T-cell (primary cell): ENCODE measurements around the gene DNM1L. TPM values are rescaled to one million over a fixed set of nuclear protein-coding genes. Genes with fewer than 3 reads are reported as not detected.

Experiments
- ATAC-seq, 4 experiments: fragments of 200-7000 bp in 3 of 4; fragments of 150-1000 bp in 1 of 4; cut with Tn5 transposase; replicated peaks in 1 of 4; 1 replicate in 3 of 4; 2 replicates in 1 of 4; pipeline ENCODE4 v1.10.0; 2021; ENCODE audit warnings: moderate library complexity in 3 of 4, mild to moderate bottlenecking in 2 of 4, moderate number of reproducible peaks in 1 of 4
- CTCF ChIA-PET, 2 donors: fragments of 300-600 bp; sonication (Branson Sonifier 250); formaldehyde crosslinking; loops; one replicate each; lab custom pipeline; 2022; ENCODE audit warnings: antibody characterized with exemption in 2 of 2; lab: Charles Lee
- POLR2A ChIA-PET, 2 donors: fragments of 300-600 bp; sonication (Branson Sonifier 250); formaldehyde crosslinking; loops; one replicate each; lab custom pipeline; 2022; ENCODE audit warnings: antibody characterized with exemption in 2 of 2; lab: Charles Lee
- DNase-seq, 35 experiments: peaks; one replicate each; pipeline versions ENCODE4 v3.0.0 to v3.0.0-alpha.2; 2013 to 2023
- H3K27ac ChIP-seq: one replicate; pipeline ENCODE4 v1.5.1; 2013; ENCODE audit warnings: low read length
- H3K27me3 ChIP-seq, 2 experiments: replicated peaks in 1 of 2; 1 replicate in 1 of 2; 2 replicates in 1 of 2; pipeline versions ENCODE4 v1.6.1 to v1.7.0; 2013; ENCODE audit warnings: low read length in 1 of 2, mixed read lengths in 1 of 2; ENCODE audit not compliant: control insufficient read depth in 2 of 2, insufficient read depth in 2 of 2; ENCODE audit errors: extremely low read depth in 1 of 2
- H3K36me3 ChIP-seq, 2 donors: 1 replicate in 1 of 2; 2 replicates in 1 of 2; pipeline versions ENCODE4 v1.6.1 to v1.7.0; 2013; ENCODE audit warnings: low read length in 1 of 2; ENCODE audit not compliant: control insufficient read depth in 2 of 2, insufficient read depth in 1 of 2; ENCODE audit errors: extremely low read depth in 1 of 2
- H3K4me1 ChIP-seq, 2 experiments: 1 replicate in 1 of 2; 2 replicates in 1 of 2; pipeline versions ENCODE4 v1.6.1 to v1.7.0; 2013; ENCODE audit warnings: low read length in 2 of 2, mixed read lengths in 1 of 2; ENCODE audit not compliant: insufficient read depth in 2 of 2, control insufficient read depth in 1 of 2; ENCODE audit errors: extremely low read depth in 1 of 2
- H3K4me3 ChIP-seq, 2 donors: 1 replicate in 1 of 2; 2 replicates in 1 of 2; pipeline versions ENCODE4 v1.5.1 to v1.7.0; 2013; ENCODE audit warnings: mild to moderate bottlenecking in 2 of 2, low read length in 1 of 2, moderate library complexity in 1 of 2; ENCODE audit not compliant: control insufficient read depth in 1 of 2; ENCODE audit errors: extremely low read depth in 1 of 2
- H3K9me3 ChIP-seq: 2 replicates; pipeline ENCODE4 v1.7.0; 2013
- H3K27ac Mint-ChIP-seq, 2 donors: one replicate each; pipeline ENCODE4 v1.8.0; 2020 to 2021; ENCODE audit warnings: mild to moderate bottlenecking in 2 of 2, mixed read lengths in 2 of 2
- H3K27me3 Mint-ChIP-seq, 2 donors: one replicate each; pipeline ENCODE4 v1.8.0; 2021 to 2022; ENCODE audit warnings: mixed read lengths in 2 of 2
- H3K36me3 Mint-ChIP-seq: one replicate; pipeline ENCODE4 v1.8.0; 2021; ENCODE audit warnings: mixed read lengths
- H3K4me1 Mint-ChIP-seq, 3 donors: one replicate each; pipeline ENCODE4 v1.8.0; 2020 to 2022; ENCODE audit warnings: mixed read lengths in 3 of 3, mild to moderate bottlenecking in 1 of 3
- H3K4me3 Mint-ChIP-seq, 3 donors: one replicate each; pipeline ENCODE4 v1.8.0; 2020 to 2022; ENCODE audit warnings: mild to moderate bottlenecking in 3 of 3, mixed read lengths in 3 of 3, moderate library complexity in 3 of 3
- H3K9me3 Mint-ChIP-seq, 3 donors: one replicate each; pipeline ENCODE4 v1.8.0; 2020 to 2022; ENCODE audit warnings: mixed read lengths in 3 of 3
- WGBS: methylation state at CpG from one replicate; pipeline ENCODE4 v1.1.5; 2013; ENCODE audit warnings: missing lambda C conversion rate; ENCODE audit not compliant: insufficient coverage; 5-methylcytosine and 5-hydroxymethylcytosine counted together
- total RNA-seq, 35 experiments: library from RNA in 6 of 35; stranded (reverse) in 6 of 35; fragments of 120-200 nt in 1 of 35; gene quantifications; one replicate each; pipeline versions ENCODE4 v1.2.1 to v1.2.4 and lab custom pipeline; 2013 to 2026

The DNM1L gene
- total RNA-seq, 5 donors from 2014 or later (not counting 1 experiment from before 2014, with no cell fraction given): 44.4 to 65.9 (median 48.3) TPM

DNA sequence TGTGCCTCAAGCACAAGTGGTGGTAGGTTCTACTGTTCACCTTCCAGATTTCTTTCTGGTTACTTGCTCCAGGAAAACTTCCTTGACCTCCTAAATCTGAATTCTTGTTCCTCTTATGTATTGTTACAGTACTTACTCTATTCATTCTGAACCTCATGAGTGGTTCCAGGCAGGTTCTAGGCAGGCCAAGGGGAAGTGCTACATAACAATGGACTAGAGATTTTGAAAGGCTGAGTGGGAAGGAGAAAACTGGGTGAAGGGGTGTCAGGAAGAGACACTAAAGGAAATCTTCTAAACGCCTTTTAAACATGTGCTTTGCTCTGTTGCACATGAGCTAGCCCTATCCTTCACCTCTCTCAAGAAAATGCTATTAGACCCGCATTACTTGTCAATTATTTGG is 75.0 kb downstream of the DNM1L start:
- no peaks in the 10 kb centered on the region for H3K9me3 Mint-ChIP-seq
- POLR2A ChIA-PET: interaction anchor here (0.5 to 1.3 kb wide), 4 partner anchors 75 to 1268 kb away, joined by 5 to 14 read pairs (median 6); partner anchors contain the start of gene DNM1L (in 1 of the 2)
- Histone ChIP-seq H3K36me3 (peaks cover 15 to 36% of the 10 kb centered on the region in 2 donors), H3K27ac (peak overlapping the region; percentile 0), H3K4me1 (peaks cover 10 to 13% of the 10 kb centered on the region in 2 experiments), H3K27me3 (no peaks in the 10 kb centered on the region), H3K9me3 (no peaks in the 10 kb centered on the region), H3K4me3 (peak overlapping the region in 1 of 2 donors; percentile 97)
- peak overlapping the region; percentile 66 to 96 (median 86) for H3K4me3 Mint-ChIP-seq
- H3K27me3 Mint-ChIP-seq: no peaks in the 10 kb centered on the region
- H3K27ac Mint-ChIP-seq: peak overlapping the region; percentile 51 to 93
- no peak for DNase-seq
- H3K4me1 Mint-ChIP-seq: peaks cover 18 to 30% (median 21%) of the 10 kb centered on the region in 3 donors
- WGBS: no CpG with 5 or more reads among the region's 2 CpGs
- peaks cover 29% of the 10 kb centered on the region for H3K36me3 Mint-ChIP-seq
- ATAC-seq: no peak
- CTCF ChIA-PET: interaction anchor here (0.7 to 3.0 kb wide), 8 partner anchors 32 to 1268 kb away, joined by 3 to 45 read pairs (median 10); partner anchors contain the start of gene ALG10 (in 1 of the 2)

DNA sequence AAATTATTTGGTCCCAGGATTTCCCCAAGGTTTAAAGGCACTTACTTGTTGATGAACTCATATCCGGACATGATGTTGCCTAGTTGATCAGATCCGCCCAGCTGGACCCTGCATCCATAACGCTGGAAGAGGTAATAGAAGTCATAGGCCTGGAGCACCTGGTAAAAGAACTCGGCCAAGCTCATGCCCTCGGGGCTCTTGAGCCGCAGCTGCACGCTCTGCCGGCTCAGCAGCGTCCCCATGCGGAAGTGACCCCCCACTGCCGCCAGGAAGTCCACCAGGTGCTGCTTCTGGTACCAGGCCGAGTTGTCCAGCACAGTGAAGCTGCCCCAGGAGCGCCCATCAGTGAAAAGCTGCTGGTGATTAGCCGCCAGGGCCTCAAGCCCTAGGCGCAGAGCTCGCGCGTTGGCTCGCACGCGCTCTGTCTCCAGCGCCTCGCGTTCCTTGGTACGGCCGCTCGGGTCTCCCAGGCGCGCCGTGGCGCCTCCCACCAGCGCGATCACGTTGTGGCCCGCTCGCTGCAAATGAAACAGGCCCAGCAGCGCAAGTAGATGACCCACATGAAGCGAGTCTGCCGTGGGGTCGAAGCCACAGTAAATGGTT is 76.1 kb downstream of the DNM1L start:
- Histone ChIP-seq H3K27ac (peak overlapping the region; percentile 90), H3K4me3 (peak overlapping the region; percentile 93 to 97), H3K9me3 (no peaks in the 10 kb centered on the region), H3K27me3 (no peaks in the 10 kb centered on the region), H3K4me1 (peaks cover 10 to 13% of the 10 kb centered on the region in 2 experiments), H3K36me3 (peaks cover 11 to 27% of the 10 kb centered on the region in 2 donors)
- H3K4me3 Mint-ChIP-seq: peak overlapping the region; percentile 84 to 96 (median 86)
- peak; percentile 31 to 75 (median 59) for DNase-seq
- peak; percentile 67 to 77 (median 68) for ATAC-seq
- 0% methylated on average over 40 of the region's 40 CpGs for WGBS
- POLR2A ChIA-PET: interaction anchor here (0.5 to 1.6 kb wide), 6 partner anchors 13 to 1267 kb away, joined by 3 to 25 read pairs (median 4); partner anchors contain the start of genes ALG10 (in 1 of the 2) and DNM1L (in 1 of the 2)
- no peaks in the 10 kb centered on the region for H3K9me3 Mint-ChIP-seq
- H3K27ac Mint-ChIP-seq: peak overlapping the region; percentile 84 to 93
- CTCF ChIA-PET: interaction anchor here (0.5 to 3.9 kb wide), 35 partner anchors 9 to 1429 kb away, joined by 3 to 84 read pairs (median 4); partner anchors contain the start of genes ALG10 (in 2 of the 2), AMN1 (in 1 of the 2), DNM1L (in 1 of the 2) and ETFBKMT (in 1 of the 2)
- H3K36me3 Mint-ChIP-seq: peaks cover 25% of the 10 kb centered on the region
- H3K27me3 Mint-ChIP-seq: no peaks in the 10 kb centered on the region
- H3K4me1 Mint-ChIP-seq: peaks cover 18 to 28% (median 21%) of the 10 kb centered on the region in 3 donors

DNA sequence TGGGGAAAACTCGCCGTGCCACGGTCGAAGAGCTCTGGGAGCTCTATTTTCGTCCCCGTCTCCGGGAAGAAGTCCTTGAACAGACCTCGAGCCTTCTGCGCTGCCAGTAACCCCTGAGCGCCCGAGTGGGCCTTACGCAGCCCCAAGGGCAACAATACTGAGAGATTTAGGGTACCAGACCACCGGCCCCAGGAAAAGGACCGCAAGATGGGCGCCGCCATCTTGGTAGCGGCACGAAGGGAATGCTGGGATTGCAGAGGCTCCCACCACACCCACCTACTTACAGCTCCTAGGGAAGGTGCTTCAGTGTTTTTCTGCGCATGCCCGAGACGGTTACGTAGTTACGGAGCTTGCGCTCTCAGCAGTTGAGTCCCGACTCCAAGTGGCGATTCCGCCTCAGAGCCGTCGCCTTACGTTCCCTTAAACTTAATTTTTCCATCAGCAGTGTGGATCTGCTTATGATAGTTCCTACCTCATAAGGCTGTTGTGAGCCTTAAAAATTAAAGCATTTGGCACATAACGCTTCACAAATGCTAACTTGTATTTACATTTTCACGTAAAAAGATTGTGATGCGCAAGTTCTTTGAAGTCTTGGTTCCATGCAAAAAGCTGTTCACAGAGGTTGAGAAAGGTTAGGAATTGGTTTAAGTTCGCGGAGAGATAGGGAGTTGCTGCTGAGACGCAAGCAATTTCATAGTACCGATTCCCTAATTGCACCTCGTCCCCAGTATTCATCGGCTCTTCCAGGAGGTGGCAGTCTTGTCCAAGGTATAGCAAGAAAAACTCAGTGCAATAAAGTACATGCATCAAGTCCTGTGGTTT is 76.8 kb downstream of the DNM1L start, which contains the start of gene YARS2:
Gene YARS2 (minus strand): TSS at position 244 of the 822 bp plus-strand sequence. CDS start 23 bp downstream, at position 221.
- Mint-ChIP-seq H3K27ac (peak within 1 kb of the TSS; percentile 84 to 93), H3K9me3 (no peaks in the 10 kb centered on the region), H3K27me3 (no peaks in the 10 kb centered on the region), H3K4me1 (peaks cover 18 to 28% (median 21%) of the 10 kb centered on the region in 3 donors), H3K4me3 (peak within 1 kb of the TSS; percentile 84 to 96 (median 86)), H3K36me3 (peaks cover 19% of the 10 kb centered on the region)
- DNase-seq (peak; percentile 68 to 96 (median 79)), ATAC-seq (peak; percentile 91 to 92 (median 92))
- peaks cover 0 to under 1% of the 10 kb centered on the region in 2 experiments for H3K27me3 ChIP-seq
- H3K9me3 ChIP-seq: no peaks in the 10 kb centered on the region
- CTCF ChIA-PET: interaction anchor here (0.5 to 3.9 kb wide), 35 partner anchors 9 to 1440 kb away, joined by 3 to 84 read pairs (median 4); partner anchors contain the start of genes ALG10 (in 2 of the 2), AMN1 (in 1 of the 2), DNM1L (in 1 of the 2) and ETFBKMT (in 1 of the 2)
- POLR2A ChIA-PET: interaction anchor here (0.5 to 1.6 kb wide), 7 partner anchors 13 to 1428 kb away, joined by 3 to 25 read pairs (median 4); partner anchors contain the start of genes ALG10 (in 1 of the 2) and DNM1L (in 1 of the 2)
- H3K4me1 ChIP-seq: peaks cover 10 to 13% of the 10 kb centered on the region in 2 experiments
- 0% methylated on average over 22 of the region's 39 CpGs for WGBS
- H3K27ac ChIP-seq: peak within 1 kb of the TSS; percentile 90
- H3K4me3 ChIP-seq: peak within 1 kb of the TSS; percentile 93 to 97
- peaks cover 8 to 22% of the 10 kb centered on the region in 2 donors for H3K36me3 ChIP-seq

DNA sequence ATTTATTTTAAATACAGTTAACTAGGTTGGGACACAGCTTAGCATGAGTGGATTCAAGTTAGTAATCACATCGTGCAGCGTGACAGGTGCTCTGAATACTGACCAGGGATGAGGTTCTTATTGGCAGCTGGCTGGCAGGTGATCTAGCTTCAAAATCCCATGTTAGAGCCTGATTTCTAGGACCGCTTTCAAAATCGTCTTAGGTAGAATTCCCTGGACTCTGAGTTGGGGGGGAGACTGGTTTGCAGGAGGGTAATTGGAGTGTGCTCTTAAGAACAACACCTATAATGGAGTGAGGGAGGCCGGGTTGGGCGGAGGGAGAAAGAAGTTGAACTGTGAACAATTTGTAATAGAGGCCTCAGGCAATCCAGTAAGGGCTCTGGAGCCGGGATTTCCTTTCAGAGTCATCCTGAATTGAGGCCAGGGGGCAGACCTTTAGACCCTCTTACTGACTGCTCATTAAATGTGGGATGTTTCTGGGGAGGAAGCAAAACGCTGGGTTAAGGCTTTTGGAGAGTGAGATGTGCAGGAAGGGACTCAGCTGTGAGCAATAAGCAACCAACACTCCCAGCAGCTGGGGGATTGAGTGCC is 77.5 kb downstream of the DNM1L start:
- WGBS: 36% methylated on average over 4 of the region's 8 CpGs
- Histone ChIP-seq H3K4me3 (peak overlapping the region in 1 of 2 donors; percentile 93), H3K9me3 (no peaks in the 10 kb centered on the region), H3K27me3 (peaks cover 0 to 6% of the 10 kb centered on the region in 2 experiments), H3K27ac (peak overlapping the region; percentile 90), H3K36me3 (peaks cover 5 to 15% of the 10 kb centered on the region in 2 donors), H3K4me1 (peaks cover 10 to 13% of the 10 kb centered on the region in 2 experiments)
- peaks cover 15% of the 10 kb centered on the region for H3K36me3 Mint-ChIP-seq
- no peaks in the 10 kb centered on the region for H3K27me3 Mint-ChIP-seq
- H3K4me1 Mint-ChIP-seq: peaks cover 18 to 28% (median 21%) of the 10 kb centered on the region in 3 donors
- DNase-seq: no peak
- peak overlapping the region; percentile 84 to 93 for H3K27ac Mint-ChIP-seq
- H3K9me3 Mint-ChIP-seq: no peaks in the 10 kb centered on the region
- ATAC-seq: no peak
- POLR2A ChIA-PET: interaction anchor here in 1 of 2 donors (1.1 to 1.6 kb wide), 2 partner anchors 1265 to 1266 kb away, joined by 5 to 25 read pairs; partner anchors contain the start of gene ALG10
- CTCF ChIA-PET: interaction anchor here (0.6 to 3.9 kb wide), 20 partner anchors 11 to 1440 kb away, joined by 3 to 84 read pairs (median 6); partner anchors contain the start of genes ALG10 (in 2 of the 2), AMN1 (in 1 of the 2), DNM1L (in 1 of the 2) and ETFBKMT (in 1 of the 2)
- peak overlapping the region; percentile 84 to 96 (median 86) for H3K4me3 Mint-ChIP-seq

DNA sequence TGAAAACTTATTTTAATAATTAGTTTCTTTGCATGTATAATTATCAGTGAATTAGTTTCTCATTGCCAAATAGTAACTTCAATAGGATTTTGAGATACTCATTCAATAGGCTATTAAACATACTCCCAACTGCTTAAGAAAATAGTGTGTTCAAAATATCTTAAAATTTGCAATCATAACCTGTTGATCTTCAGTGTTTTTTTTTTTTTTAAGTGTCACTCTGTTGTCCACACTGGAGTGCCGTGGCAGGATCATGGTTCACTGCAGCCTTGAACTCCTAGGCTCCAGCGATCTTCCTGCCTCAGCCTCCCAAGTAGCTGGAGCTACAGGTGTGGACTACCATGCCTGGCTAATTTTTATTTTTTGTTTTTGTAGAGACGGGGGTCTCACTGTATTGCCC is 78.1 kb downstream of the DNM1L start:
- WGBS: no CpG with 5 or more reads among the region's 3 CpGs
- Histone ChIP-seq H3K4me1 (peaks cover 10 to 13% of the 10 kb centered on the region in 2 experiments), H3K27me3 (peaks cover 0 to 6% of the 10 kb centered on the region in 2 experiments), H3K9me3 (no peaks in the 10 kb centered on the region), H3K4me3 (no peak overlapping the region), H3K36me3 (peaks cover 5 to 9% of the 10 kb centered on the region in 2 donors), H3K27ac (no peak overlapping the region)
- ATAC-seq: no peak
- H3K36me3 Mint-ChIP-seq: peaks cover 11% of the 10 kb centered on the region
- no peak overlapping the region for H3K4me3 Mint-ChIP-seq
- H3K27me3 Mint-ChIP-seq: peaks cover 1 to 5% of the 10 kb centered on the region in 2 donors
- ChIA-PET POLR2A (no interaction called here), CTCF (interaction anchor here (0.5 to 3.9 kb wide), 5 partner anchors 489 to 1634 kb away, joined by 3 to 84 read pairs (median 7); partner anchors contain the start of gene ALG10 (in 1 of the 2))
- H3K27ac Mint-ChIP-seq: no peak overlapping the region
- H3K9me3 Mint-ChIP-seq: no peaks in the 10 kb centered on the region
- peaks cover 18 to 25% (median 21%) of the 10 kb centered on the region in 3 donors for H3K4me1 Mint-ChIP-seq
- no peak for DNase-seq
